HepG2 (cell line): ENCODE measurements around the gene LYRM2. TPM values are rescaled to one million over a fixed set of nuclear protein-coding genes. Genes with fewer than 3 reads are reported as not detected.
A peak's percentile ranks its signal among the peaks of the same experiment; 100 is the strongest.

ENCODE experiments used
- ARNT2 ChIP-seq: sonication (generic); formaldehyde crosslinking; IDR thresholded peaks from 2 replicates; pipeline ENCODE4 v1.8.0; 2022; ENCODE audit warnings: mild to moderate bottlenecking, low read depth, missing genetic modification reagents, moderate library complexity
- ELF3 ChIP-seq: IDR thresholded peaks from 2 replicates; pipeline ENCODE4 v1.6.1; 2016; ENCODE audit warnings: missing genetic modification reagents, missing compliant biosample characterization
- MBD4 ChIP-seq: IDR thresholded peaks from 2 replicates; pipeline ENCODE4 v1.6.1; 2012; ENCODE audit warnings: low read length, inconsistent platforms, borderline replicate concordance
- NKX3-1 ChIP-seq: sonication (generic); formaldehyde crosslinking; IDR thresholded peaks from 2 replicates; pipeline ENCODE4 v1.5.0; 2020; ENCODE audit warnings: missing genetic modification reagents
- TAF1 ChIP-seq: sonication (generic); formaldehyde crosslinking; IDR thresholded peaks from 2 replicates; pipeline ENCODE4 v1.4.0; 2020; ENCODE audit warnings: missing genetic modification reagents
- THAP11 ChIP-seq: IDR thresholded peaks from 2 replicates; pipeline ENCODE4 v1.6.1; 2016; ENCODE audit warnings: missing biosample characterization, missing genetic modification reagents
- ZFP1 ChIP-seq: IDR thresholded peaks from 2 replicates; pipeline ENCODE4 v1.6.1; 2016
- ZFP91 ChIP-seq: sonication (generic); formaldehyde crosslinking; IDR thresholded peaks from 2 replicates; pipeline ENCODE4 v1.9.0; 2022; ENCODE audit warnings: missing genetic modification reagents, mild to moderate bottlenecking, borderline replicate concordance
- ZNF766 ChIP-seq: sonication (generic); formaldehyde crosslinking; IDR thresholded peaks from 2 replicates; pipeline ENCODE4 v1.5.0; 2020; ENCODE audit warnings: missing genetic modification reagents, borderline replicate concordance
- ZXDC ChIP-seq: sonication (generic); formaldehyde crosslinking; IDR thresholded peaks from 2 replicates; pipeline ENCODE4 v1.5.0; 2020; ENCODE audit warnings: mild to moderate bottlenecking, missing genetic modification reagents
- polyA plus RNA-seq, 8 experiments: library from polyadenylated mRNA; depleted of rRNA in 3 of 8; stranded (reverse) in 7 of 8; unstranded in 1 of 8; fragments of >200 nt; fragmentation: Illumina TruSeq in 4 of 8; extraction: Trizol in 4 of 8; gene quantifications; 2 replicates each; pipeline versions ENCODE4 v1.2.1 to v1.2.3, GENCODE V29; 2011 to 2016; ENCODE audit warnings: low read depth in 4 of 8, missing spikeins in 1 of 8, mixed read lengths in 1 of 8; ENCODE audit not compliant: insufficient read depth in 1 of 8
- total RNA-seq, 5 experiments: library from RNA; depleted of rRNA; stranded (reverse); fragments of >200 nt; fragmentation: Illumina TruSeq; extraction: Trizol; gene quantifications; 2 replicates each; pipeline ENCODE4 v1.2.3, GENCODE V29; 2016; ENCODE audit warnings: low read depth in 1 of 5
- TF ChIP-seq, protein P1 (sequence below): sonication (generic); formaldehyde crosslinking; IDR thresholded peaks from 2 replicates; pipeline ENCODE4 v1.5.1; 2020; ENCODE audit warnings: mild to moderate bottlenecking, missing genetic modification reagents
- TF ChIP-seq, protein P2 (sequence below): sonication (generic); formaldehyde crosslinking; IDR thresholded peaks from 2 replicates; pipeline ENCODE4 v1.4.0; 2020; ENCODE audit warnings: low read depth, missing genetic modification reagents
- TF ChIP-seq, protein P3 (sequence below): sonication (generic); formaldehyde crosslinking; IDR thresholded peaks from 2 replicates; pipeline ENCODE4 v1.8.1; 2023; ENCODE audit warnings: missing genetic modification reagents, mild to moderate bottlenecking, borderline replicate concordance

LYRM2 gene
- total and polyA plus RNA-seq, 2 of the 13 experiments (the other 11 are each of a cell fraction or from before 2014, with no cell fraction given): 17.8 to 32.6 TPM

DNA sequence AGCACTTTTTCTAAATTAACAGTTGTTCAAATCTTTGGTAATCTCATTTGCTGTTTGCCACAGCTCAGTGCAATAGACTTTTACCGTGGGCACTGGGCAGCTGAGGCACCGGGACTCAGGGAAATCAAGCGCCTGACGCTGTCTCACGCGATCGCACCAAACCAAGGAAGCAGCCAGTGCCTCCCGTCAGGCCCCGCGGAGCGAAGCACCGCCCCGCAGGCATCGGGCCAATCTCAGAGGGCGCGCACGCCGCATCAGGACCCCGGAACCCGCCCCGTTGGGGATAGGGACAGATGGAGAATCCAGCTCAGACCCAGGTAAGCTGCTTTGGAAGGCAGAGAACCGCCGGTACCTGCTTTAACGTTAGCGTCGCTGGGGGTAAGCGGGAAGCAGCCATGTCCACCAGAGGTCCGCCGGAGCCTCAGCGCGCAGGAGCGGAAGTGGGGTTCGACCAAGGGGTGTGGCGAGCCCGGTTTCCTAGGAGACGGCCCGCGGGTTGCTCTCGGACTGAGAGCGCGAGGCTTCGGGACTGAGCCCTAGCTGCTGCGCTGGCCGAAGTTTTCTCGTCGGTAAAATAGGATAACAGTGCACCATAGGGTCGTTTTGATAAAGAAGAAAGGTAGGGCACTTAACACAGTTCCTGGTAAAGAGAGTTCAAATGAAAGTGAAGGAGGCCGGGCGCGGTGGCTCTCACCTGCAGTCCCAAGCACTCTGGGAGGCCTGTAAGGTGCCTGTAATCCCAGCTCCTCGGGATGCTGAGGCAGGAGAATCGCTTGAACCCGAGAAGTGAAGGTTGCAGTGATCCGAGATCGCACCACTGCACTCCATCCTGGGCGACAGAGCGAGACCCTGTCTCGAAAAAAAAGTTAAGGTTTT, at the start of gene LYRM2 (continued):
- TF ChIP-seq, protein P1, sequence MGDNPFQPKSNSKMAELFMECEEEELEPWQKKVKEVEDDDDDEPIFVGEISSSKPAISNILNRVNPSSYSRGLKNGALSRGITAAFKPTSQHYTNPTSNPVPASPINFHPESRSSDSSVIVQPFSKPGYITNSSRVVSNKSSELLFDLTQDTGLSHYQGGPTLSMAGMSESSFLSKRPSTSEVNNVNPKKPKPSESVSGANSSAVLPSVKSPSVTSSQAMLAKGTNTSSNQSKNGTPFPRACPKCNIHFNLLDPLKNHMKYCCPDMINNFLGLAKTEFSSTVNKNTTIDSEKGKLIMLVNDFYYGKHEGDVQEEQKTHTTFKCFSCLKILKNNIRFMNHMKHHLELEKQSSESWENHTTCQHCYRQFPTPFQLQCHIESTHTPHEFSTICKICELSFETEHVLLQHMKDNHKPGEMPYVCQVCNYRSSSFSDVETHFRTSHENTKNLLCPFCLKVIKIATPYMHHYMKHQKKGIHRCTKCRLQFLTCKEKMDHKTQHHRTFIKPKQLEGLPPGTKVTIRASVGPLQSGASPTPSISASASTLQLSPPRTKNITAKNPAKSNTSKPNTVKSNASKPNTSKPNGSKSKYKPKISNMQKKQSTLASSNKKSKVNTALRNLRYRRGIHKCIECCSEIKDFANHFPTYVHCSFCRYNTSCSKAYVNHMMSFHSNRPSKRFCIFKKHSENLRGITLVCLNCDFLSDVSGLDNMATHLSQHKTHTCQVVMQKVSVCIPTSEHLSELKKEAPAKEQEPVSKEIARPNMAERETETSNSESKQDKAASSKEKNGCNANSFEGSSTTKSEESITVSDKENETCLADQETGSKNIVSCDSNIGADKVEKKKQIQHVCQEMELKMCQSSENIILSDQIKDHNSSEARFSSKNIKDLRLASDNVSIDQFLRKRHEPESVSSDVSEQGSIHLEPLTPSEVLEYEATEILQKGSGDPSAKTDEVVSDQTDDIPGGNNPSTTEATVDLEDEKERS (CRISPR knock-in tag): peak; percentile 63; the same call in 1 of the 2 replicates
- TF ChIP-seq ZFP91 (CRISPR knock-in tag) (peak; percentile 84; the same call in 1 of the 2 replicates), MBD4 (no peak), ELF3 (CRISPR knock-in tag) (peak; percentile 26; the same call in 1 of the 2 replicates), ZXDC (no peak), ARNT2 (CRISPR knock-in tag) (peak; percentile 63), ZNF766 (CRISPR knock-in tag) (peak; percentile 71; the same call in 1 of the 2 replicates), NKX3-1 (CRISPR knock-in tag) (peak; percentile 66; the same call in 1 of the 2 replicates), ZFP1 (no peak), THAP11 (CRISPR knock-in tag) (peak; percentile 78), TAF1 (CRISPR knock-in tag) (peak; percentile 78)
- TF ChIP-seq, protein P2, sequence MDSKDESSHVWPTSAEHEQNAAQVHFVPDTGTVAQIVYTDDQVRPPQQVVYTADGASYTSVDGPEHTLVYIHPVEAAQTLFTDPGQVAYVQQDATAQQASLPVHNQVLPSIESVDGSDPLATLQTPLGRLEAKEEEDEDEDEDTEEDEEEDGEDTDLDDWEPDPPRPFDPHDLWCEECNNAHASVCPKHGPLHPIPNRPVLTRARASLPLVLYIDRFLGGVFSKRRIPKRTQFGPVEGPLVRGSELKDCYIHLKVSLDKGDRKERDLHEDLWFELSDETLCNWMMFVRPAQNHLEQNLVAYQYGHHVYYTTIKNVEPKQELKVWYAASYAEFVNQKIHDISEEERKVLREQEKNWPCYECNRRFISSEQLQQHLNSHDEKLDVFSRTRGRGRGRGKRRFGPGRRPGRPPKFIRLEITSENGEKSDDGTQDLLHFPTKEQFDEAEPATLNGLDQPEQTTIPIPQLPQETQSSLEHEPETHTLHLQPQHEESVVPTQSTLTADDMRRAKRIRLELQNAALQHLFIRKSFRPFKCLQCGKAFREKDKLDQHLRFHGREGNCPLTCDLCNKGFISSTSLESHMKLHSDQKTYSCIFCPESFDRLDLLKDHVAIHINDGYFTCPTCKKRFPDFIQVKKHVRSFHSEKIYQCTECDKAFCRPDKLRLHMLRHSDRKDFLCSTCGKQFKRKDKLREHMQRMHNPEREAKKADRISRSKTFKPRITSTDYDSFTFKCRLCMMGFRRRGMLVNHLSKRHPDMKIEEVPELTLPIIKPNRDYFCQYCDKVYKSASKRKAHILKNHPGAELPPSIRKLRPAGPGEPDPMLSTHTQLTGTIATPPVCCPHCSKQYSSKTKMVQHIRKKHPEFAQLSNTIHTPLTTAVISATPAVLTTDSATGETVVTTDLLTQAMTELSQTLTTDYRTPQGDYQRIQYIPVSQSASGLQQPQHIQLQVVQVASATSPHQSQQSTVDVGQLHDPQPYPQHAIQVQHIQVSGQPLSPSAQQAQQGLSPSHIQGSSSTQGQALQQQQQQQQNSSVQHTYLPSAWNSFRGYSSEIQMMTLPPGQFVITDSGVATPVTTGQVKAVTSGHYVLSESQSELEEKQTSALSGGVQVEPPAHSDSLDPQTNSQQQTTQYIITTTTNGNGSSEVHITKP (CRISPR knock-in tag): peak; percentile 19; the same call in 1 of the 2 replicates
- TF ChIP-seq, protein P3, sequence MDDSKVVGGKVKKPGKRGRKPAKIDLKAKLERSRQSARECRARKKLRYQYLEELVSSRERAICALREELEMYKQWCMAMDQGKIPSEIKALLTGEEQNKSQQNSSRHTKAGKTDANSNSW (CRISPR knock-in tag): peak; percentile 48; the same call in 1 of the 2 replicates
